Right lobe of liver (tissue), 4 donors: ENCODE measurements around the gene SLC39A3.

Experiments used
- CTCF ChIP-seq, 4 donors: fragments of 200-600 bp in 3 of 4; fragments of 450-650 bp in 1 of 4; IDR thresholded peaks; one replicate each; pipeline versions ENCODE4 v1.5.1 to v1.8.0; 2016 to 2022; ENCODE audit warnings: antibody characterized with exemption in 4 of 4, mild to moderate bottlenecking in 2 of 4
- POLR2A ChIP-seq: fragments of 450-650 bp; IDR thresholded peaks from one replicate; pipeline ENCODE4 v1.6.1; 2017; ENCODE audit warnings: antibody characterized with exemption, mild to moderate bottlenecking
- donor health status: DM: no; HTN: no; CAD: no.
- donor health status: DM: no; HTN: no; CAD: no.
- donor health status: DM: no; HTN: yes; CAD: no.

GRCh38 chr19:2720777-2721569 lies 18.8 kb downstream of the SLC39A3 start, which contains the start of gene DIRAS1:
- TF ChIP-seq CTCF (IDR thresholded peaks at IDR 0.05) (no peak), POLR2A (no peak)
